ENCODE results near the gene OCRL.
"Not testable (repeated sequence)": the region's sequence is repeated elsewhere in the genome, so short reads cannot be mapped to it uniquely, and the experiment has no call there.

The OCRL gene

GRCh38 chrX:129540722-129541184 is 694 bp downstream of the OCRL start:
- no peak for DNase-seq

- no peak for DNase-seq
These were observed 4.7 kb downstream of the OCRL start for GRCh38 chrX:129544780-129545179.

- no peak for DNase-seq
These were observed 5.3 kb downstream of the OCRL start for GRCh38 chrX:129545408-129545807.

- no peak for DNase-seq
These were observed 9.1 kb downstream of the OCRL start for GRCh38 chrX:129549124-129549523.

GRCh38 chrX:129553619-129554288 is 13.7 kb downstream of the OCRL start:
- no peak for DNase-seq

GRCh38 chrX:129554816-129555215 is 14.8 kb downstream of the OCRL start:
- DNase-seq = not testable (repeated sequence)

GRCh38 chrX:129556806-129557315 is 16.8 kb downstream of the OCRL start:
- no peak for DNase-seq

- no peak for DNase-seq
These were observed 17.9 kb downstream of the OCRL start for GRCh38 chrX:129557844-129558480.

- DNase-seq = no peak
These were observed 19.7 kb downstream of the OCRL start for GRCh38 chrX:129559783-129560182.

GRCh38 chrX:129561453-129561852 is 21.4 kb downstream of the OCRL start:
- no peak for DNase-seq

GRCh38 chrX:129564345-129564744 is 24.3 kb downstream of the OCRL start:
- not testable (repeated sequence) for DNase-seq

GRCh38 chrX:129565046-129565650 is 25.1 kb downstream of the OCRL start:
- DNase-seq = no peak

GRCh38 chrX:129566073-129566472 is 26.0 kb downstream of the OCRL start:
- DNase-seq = no peak

GRCh38 chrX:129568349-129568748 is 28.3 kb downstream of the OCRL start:
- DNase-seq = no peak

- no peak for DNase-seq
These were observed 32.4 kb downstream of the OCRL start for GRCh38 chrX:129572422-129572821.

- DNase-seq = not testable (repeated sequence)
These were observed 33.6 kb downstream of the OCRL start for GRCh38 chrX:129573652-129574051.

- DNase-seq = no peak
These were observed 34.2 kb downstream of the OCRL start for GRCh38 chrX:129574214-129574613.

- peak in 1 of 2 experiments; percentile 29 for DNase-seq
These were observed 36.5 kb downstream of the OCRL start for GRCh38 chrX:129576539-129576938.

GRCh38 chrX:129577473-129577872 is 37.4 kb downstream of the OCRL start:
- DNase-seq = no peak

GRCh38 chrX:129577877-129578276 is 37.8 kb downstream of the OCRL start:
- DNase-seq = no peak

- no peak for DNase-seq
These were observed 41.8 kb downstream of the OCRL start for GRCh38 chrX:129581904-129582303.

GRCh38 chrX:129585167-129585566 is 45.1 kb downstream of the OCRL start:
- DNase-seq = no peak

GRCh38 chrX:129585691-129586090 is 45.6 kb downstream of the OCRL start:
- no peak for DNase-seq

- no peak for DNase-seq
These were observed 46.4 kb downstream of the OCRL start for GRCh38 chrX:129586446-129586845.

Data from NCI-H524 (cell line).